Endothelial cell of umbilical vein (primary cell): Measurements from ENCODE around the gene ENPP5. TPM values are rescaled to one million over a fixed set of nuclear protein-coding genes. Genes with fewer than 3 reads are reported as not detected.

Source experiments
- BruUV-seq: library from RNA; stranded (reverse); fragments of 400-500 nt; replicated peaks from 2 replicates; lab custom pipeline; 2021; lab: Mats Ljungman, UMichigan
- CTCF ChIA-PET: fragments of 300-600, 350-600 bp; sonication (Branson Sonifier 250); formaldehyde crosslinking; loops from one replicate; lab custom pipeline; 2021; ENCODE audit warnings: antibody characterized with exemption, inconsistent platforms; lab: Charles Lee
- POLR2A ChIA-PET: fragments of 300-600, 350-600 bp; sonication (Branson Sonifier 250); formaldehyde crosslinking; loops from one replicate; lab custom pipeline; 2021; ENCODE audit warnings: antibody characterized with exemption, inconsistent platforms; lab: Charles Lee
- DNase-seq: peaks from one replicate; pipeline ENCODE4 v3.0.0-alpha.2; 2011; ENCODE audit warnings: low read depth, low spot score
- FAIRE-seq: peaks from 2 replicates; lab custom pipeline; 2011; peaks lifted over from hg19 to GRCh38; lab: Jason Lieb, UNC
- H2AFZ ChIP-seq: 2 replicates; pipeline ENCODE4 v1.6.0; 2012; ENCODE audit warnings: low read depth, low read length, control low read depth, inconsistent platforms
- H3K27ac ChIP-seq: 2 replicates; pipeline ENCODE4 v1.5.1; 2011; ENCODE audit warnings: low read depth, mild to moderate bottlenecking, control low read depth, low read length, moderate library complexity; ENCODE audit not compliant: insufficient read depth
- H3K27me3 ChIP-seq, 2 experiments: 2 replicates each; pipeline versions ENCODE4 v1.6.0 to v1.6.1; 2011; ENCODE audit warnings: low read length in 2 of 2, mixed read lengths in 1 of 2; ENCODE audit not compliant: control insufficient read depth in 2 of 2, insufficient read depth in 2 of 2
- H3K36me3 ChIP-seq, 2 experiments: 2 replicates in 1 of 2; 3 replicates in 1 of 2; pipeline ENCODE4 v1.5.1; 2011; ENCODE audit warnings: low read length in 2 of 2, mild to moderate bottlenecking in 1 of 2, moderate library complexity in 1 of 2; ENCODE audit not compliant: control insufficient read depth in 2 of 2, insufficient read depth in 2 of 2; ENCODE audit errors: extremely low read depth in 1 of 2
- H3K4me1 ChIP-seq: 3 replicates; pipeline ENCODE4 v1.5.1; 2011; ENCODE audit warnings: mild to moderate bottlenecking, low read length; ENCODE audit not compliant: control insufficient read depth, insufficient read depth; ENCODE audit errors: extremely low read depth
- H3K4me2 ChIP-seq: 2 replicates; pipeline ENCODE4 v1.6.1; 2011; ENCODE audit warnings: low read length, control low read depth, mixed read lengths; ENCODE audit not compliant: insufficient read depth
- H3K4me3 ChIP-seq, 3 experiments: fragments of 200-600 bp in 1 of 3; sonication (generic), shearing (Covaris generic) in 1 of 3; replicated peaks in 1 of 3; 2 replicates each; pipeline ENCODE4 v1.5.1; 2011 to 2016; ENCODE audit warnings: control low read depth in 3 of 3, low read length in 3 of 3, mild to moderate bottlenecking in 2 of 3, inconsistent platforms in 1 of 3, low read depth in 1 of 3, moderate library complexity in 1 of 3; ENCODE audit not compliant: insufficient read depth in 1 of 3
- H3K79me2 ChIP-seq: 2 replicates; pipeline ENCODE4 v1.6.0; 2012; ENCODE audit warnings: low read length, inconsistent platforms; ENCODE audit not compliant: control insufficient read depth, insufficient read depth
- H3K9ac ChIP-seq: replicated peaks from 2 replicates; pipeline ENCODE3; 2011; ENCODE audit warnings: low read length, control low read depth; ENCODE audit not compliant: insufficient read depth; ENCODE audit errors: extremely low read depth
- H3K9me1 ChIP-seq: replicated peaks from 3 replicates; pipeline ENCODE4 v1.6.0; 2011; ENCODE audit warnings: mild to moderate bottlenecking, low read length; ENCODE audit not compliant: control insufficient read depth, insufficient read depth; ENCODE audit errors: extremely low read depth
- H3K9me3 ChIP-seq: replicated peaks from 2 replicates; pipeline ENCODE4 v1.5.1; 2012; ENCODE audit warnings: low read length, inconsistent platforms; ENCODE audit not compliant: control insufficient read depth, insufficient read depth
- H4K20me1 ChIP-seq: replicated peaks from 2 replicates; pipeline ENCODE3; 2011; ENCODE audit warnings: mild to moderate bottlenecking, low read length; ENCODE audit not compliant: control insufficient read depth, insufficient read depth; ENCODE audit errors: extremely low read depth
- EZH2 ChIP-seq: IDR thresholded peaks from 2 replicates; pipeline ENCODE4 v1.6.1; 2012; ENCODE audit warnings: borderline replicate concordance, low read depth, mild to moderate bottlenecking, moderate library complexity, low read length, inconsistent platforms; ENCODE audit not compliant: severe bottlenecking
- FOS ChIP-seq: IDR thresholded peaks from 2 replicates; pipeline ENCODE4 v1.6.1; 2011; ENCODE audit warnings: mild to moderate bottlenecking, low read length, moderate library complexity, borderline replicate concordance; ENCODE audit not compliant: insufficient read depth
- GATA2 ChIP-seq: IDR thresholded peaks from 2 replicates; pipeline ENCODE4 v1.7.0; 2011; ENCODE audit warnings: low read depth, mild to moderate bottlenecking, moderate library complexity, mixed read lengths, low read length; ENCODE audit not compliant: insufficient read length, insufficient read depth
- JUN ChIP-seq: IDR thresholded peaks from 2 replicates; pipeline ENCODE4 v1.6.1; 2011; ENCODE audit warnings: borderline replicate concordance, low read depth; ENCODE audit not compliant: insufficient read length, insufficient read depth
- MYC ChIP-seq: IDR thresholded peaks from one replicate; pipeline ENCODE4 v1.6.1; 2011; ENCODE audit warnings: mild to moderate bottlenecking, low read depth, low read length
- POLR2A ChIP-seq: IDR thresholded peaks from 2 replicates; pipeline ENCODE4 v1.6.1; 2012; ENCODE audit warnings: low read depth, mild to moderate bottlenecking, control low read depth, low read length
- POLR2AphosphoS5 ChIP-seq: IDR thresholded peaks from 2 replicates; pipeline ENCODE4 v1.6.1; 2012; ENCODE audit warnings: low read depth, mild to moderate bottlenecking, control low read depth, low read length, moderate library complexity; ENCODE audit not compliant: insufficient read depth
- dilution Hi-C: fragments of 300-500 bp; cut with MboI; formaldehyde crosslinking; loops from one replicate; pipeline ENCODE4 v1.15.0; 2019; ENCODE audit warnings: low sequenced_read_pairs; ENCODE audit not compliant: extremely low pct_ligation_motif_present
- intact Hi-C: fragments of 100-400 bp; cut with micrococcal nuclease; formaldehyde crosslinking; loops from one replicate; pipeline ENCODE4 v1.10.0; 2022
- polyA plus RNA-seq, 4 experiments: library from polyadenylated mRNA; depleted of rRNA in 3 of 4; stranded (reverse) in 3 of 4; unstranded in 1 of 4; fragments of >200 nt; gene quantifications; 2 replicates each; pipeline versions ENCODE4 v1.2.1 to v1.2.3, GENCODE V29; 2011 to 2012; ENCODE audit warnings: missing spikeins in 1 of 4
- total RNA-seq: library from RNA; stranded (reverse); gene quantifications from 2 replicates; pipeline ENCODE4 v1.2.3, GENCODE V29; 2021
- TF ChIP-seq, protein P1 (sequence below): IDR thresholded peaks from 2 replicates; pipeline ENCODE4 v1.6.1; 2011; ENCODE audit not compliant: insufficient read depth, insufficient read length
- TF ChIP-seq, protein P2 (sequence below), 2 donors: IDR thresholded peaks; 1 replicate in 1 of 2; 2 replicates in 1 of 2; pipeline ENCODE4 v1.5.1; 2011; ENCODE audit warnings: low read length in 2 of 2, mild to moderate bottlenecking in 2 of 2, moderate library complexity in 2 of 2, control low read depth in 1 of 2, inconsistent platforms in 1 of 2, low read depth in 1 of 2; ENCODE audit not compliant: insufficient read depth in 1 of 2; ENCODE audit errors: extremely low read depth in 1 of 2

ENPP5 gene
- total and polyA plus RNA-seq, 2 donors (not counting 3 experiments of a cell fraction or from before 2014, with no cell fraction given) = not detected

DNA sequence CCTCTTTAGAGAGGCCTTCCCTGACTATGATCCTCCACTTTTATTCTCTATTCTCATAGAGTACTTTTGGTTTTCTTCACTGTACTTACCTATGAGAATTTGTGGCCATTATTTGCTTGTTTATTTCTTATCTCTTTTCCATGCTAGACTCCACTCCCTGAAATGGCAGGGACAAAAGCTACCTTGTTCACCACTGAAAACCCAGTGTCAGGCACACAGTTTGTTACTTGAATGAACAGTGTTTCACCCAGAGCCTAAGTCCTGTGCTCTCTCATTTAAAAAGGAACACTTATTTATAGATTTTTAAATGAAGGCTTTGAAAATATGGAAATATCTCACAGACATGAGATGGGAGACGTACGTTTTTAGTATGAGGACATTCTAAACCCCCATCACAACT, 47.7 kb upstream of the ENPP5 start:
- TF ChIP-seq, protein P1, sequence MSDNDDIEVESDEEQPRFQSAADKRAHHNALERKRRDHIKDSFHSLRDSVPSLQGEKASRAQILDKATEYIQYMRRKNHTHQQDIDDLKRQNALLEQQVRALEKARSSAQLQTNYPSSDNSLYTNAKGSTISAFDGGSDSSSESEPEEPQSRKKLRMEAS = no peak
- TF ChIP-seq MYC (no peak), POLR2A (no peak), POLR2AphosphoS5 (no peak), JUN (no peak), EZH2 (no peak), FOS (no peak), GATA2 (no peak)
- TF ChIP-seq, protein P2, sequence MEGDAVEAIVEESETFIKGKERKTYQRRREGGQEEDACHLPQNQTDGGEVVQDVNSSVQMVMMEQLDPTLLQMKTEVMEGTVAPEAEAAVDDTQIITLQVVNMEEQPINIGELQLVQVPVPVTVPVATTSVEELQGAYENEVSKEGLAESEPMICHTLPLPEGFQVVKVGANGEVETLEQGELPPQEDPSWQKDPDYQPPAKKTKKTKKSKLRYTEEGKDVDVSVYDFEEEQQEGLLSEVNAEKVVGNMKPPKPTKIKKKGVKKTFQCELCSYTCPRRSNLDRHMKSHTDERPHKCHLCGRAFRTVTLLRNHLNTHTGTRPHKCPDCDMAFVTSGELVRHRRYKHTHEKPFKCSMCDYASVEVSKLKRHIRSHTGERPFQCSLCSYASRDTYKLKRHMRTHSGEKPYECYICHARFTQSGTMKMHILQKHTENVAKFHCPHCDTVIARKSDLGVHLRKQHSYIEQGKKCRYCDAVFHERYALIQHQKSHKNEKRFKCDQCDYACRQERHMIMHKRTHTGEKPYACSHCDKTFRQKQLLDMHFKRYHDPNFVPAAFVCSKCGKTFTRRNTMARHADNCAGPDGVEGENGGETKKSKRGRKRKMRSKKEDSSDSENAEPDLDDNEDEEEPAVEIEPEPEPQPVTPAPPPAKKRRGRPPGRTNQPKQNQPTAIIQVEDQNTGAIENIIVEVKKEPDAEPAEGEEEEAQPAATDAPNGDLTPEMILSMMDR (IDR thresholded peaks at IDR 0.05; ENCODE audit: extremely low read depth in 1 of 2, insufficient read depth in 1 of 2, low read depth in 1 of 2, low read length in 2 of 2) = no peak
- Histone ChIP-seq H3K4me1 (no peaks in the 10 kb centered on the region), H3K79me2 (no peaks in the 10 kb centered on the region), H3K9me1 (no peaks in the 10 kb centered on the region), H3K4me2 (no peak overlapping the region), H3K9ac (no peak overlapping the region), H3K27me3 (peaks cover 3 to 16% of the 10 kb centered on the region in 2 experiments), H3K27ac (no peak overlapping the region), H3K9me3 (no peaks in the 10 kb centered on the region), H3K4me3 (no peak overlapping the region), H4K20me1 (no peaks in the 10 kb centered on the region), H3K36me3 (no peaks in the 10 kb centered on the region), H2AFZ (no peak overlapping the region)
- ChIA-PET POLR2A (no interaction called here), CTCF (interaction anchor here (1.2 to 10.9 kb wide), 2 partner anchors 128 to 191 kb away, joined by 8 to 365 read pairs; no protein-coding TSS in a partner anchor)
- no TSS peak for BruUV-seq
- dilution Hi-C loops = no loop called here
- intact Hi-C loops = no loop called here
- FAIRE-seq (no peak), DNase-seq (no peak)
